HCT116 (cell line): ENCODE data around the gene ATP11B. TPM values are rescaled to one million over a fixed set of nuclear protein-coding genes. Genes with fewer than 3 reads are reported as not detected.

Experiments
- ATAC-seq: fragments of 200-7000 bp; cut with Tn5 transposase; 2 replicates; pipeline ENCODE4 v1.9.1; 2020; ENCODE audit warnings: mild to moderate bottlenecking, moderate library complexity
- BruUV-seq: library from RNA; stranded (reverse); fragments of 400-500 nt; replicated peaks from 2 replicates; lab custom pipeline; 2021; lab: Mats Ljungman, UMichigan
- CTCF ChIA-PET: fragments of 300-600 bp; sonication (Branson Sonifier 250); formaldehyde crosslinking; loops from one replicate; lab custom pipeline; 2021; ENCODE audit warnings: antibody characterized with exemption; lab: Charles Lee
- POLR2A ChIA-PET: fragments of 300-600, 350-600 bp; sonication (Branson Sonifier 250); formaldehyde crosslinking; loops from one replicate; lab custom pipeline; 2021; ENCODE audit warnings: antibody characterized with exemption; lab: Charles Lee
- RAD21 ChIA-PET, 2 experiments: fragments of 300-600 bp; sonication (Branson Sonifier 250); formaldehyde crosslinking; loops; one replicate each; lab custom pipeline; 2023; ENCODE audit warnings: low total read pairs in 2 of 2; ENCODE audit not compliant: uncharacterized antibody in 2 of 2, unreplicated experiment in 2 of 2, low non-redundant PET in 1 of 2; lab: Charles Lee
- DNase-seq: peaks from one replicate; pipeline ENCODE4 v3.0.0-alpha.2; 2010; ENCODE audit warnings: low read depth, low spot score
- H2AFZ ChIP-seq: fragments of 200-600 bp; shearing (Covaris generic), sonication (generic); 2 replicates; pipeline ENCODE4 v1.6.1; 2017; ENCODE audit warnings: low read depth, mixed run types, mixed read lengths, antibody characterized with exemption, low read length; ENCODE audit not compliant: poor library complexity, severe bottlenecking
- H3K27ac ChIP-seq: 2 replicates; pipeline ENCODE4 v1.5.1; 2012; ENCODE audit warnings: low read depth, low read length
- H3K27me3 ChIP-seq: fragments of 200-600 bp; sonication (generic); 2 replicates; pipeline ENCODE4 v1.6.1; 2016; ENCODE audit warnings: mixed run types, low read length, mixed read lengths; ENCODE audit not compliant: insufficient read depth
- H3K36me3 ChIP-seq, 2 experiments: fragments of 200-500 bp in 1 of 2; fragments of 200-600 bp in 1 of 2; sonication (Bioruptor generic) in 1 of 2; sonication (generic) in 1 of 2; 2 replicates each; pipeline versions ENCODE4 v1.5.1 to v1.6.1; 2014 to 2016; ENCODE audit warnings: low read length in 2 of 2, inconsistent platforms in 1 of 2, mixed read lengths in 1 of 2, mixed run types in 1 of 2; ENCODE audit not compliant: insufficient read depth in 2 of 2, control insufficient read depth in 1 of 2
- H3K4me1 ChIP-seq, 2 experiments: fragments of 200-600 bp in 1 of 2; sonication (generic) in 1 of 2; 2 replicates each; pipeline versions ENCODE4 v1.5.1 to v1.6.1; 2012 to 2017; ENCODE audit warnings: low read length in 2 of 2, inconsistent platforms in 1 of 2, mild to moderate bottlenecking in 1 of 2, mixed read lengths in 1 of 2, mixed run types in 1 of 2, moderate library complexity in 1 of 2; ENCODE audit not compliant: insufficient read depth in 2 of 2, control insufficient read depth in 1 of 2
- H3K4me2 ChIP-seq: fragments of 200-600 bp; sonication (generic); 2 replicates; pipeline ENCODE4 v1.6.1; 2017; ENCODE audit warnings: mixed run types, low read length, mixed read lengths
- H3K4me3 ChIP-seq, 2 experiments: fragments of 200-600 bp in 1 of 2; sonication (generic) in 1 of 2; replicated peaks in 1 of 2; 2 replicates each; pipeline ENCODE4 v1.5.1; 2011 to 2016; ENCODE audit warnings: low read length in 2 of 2, control low read depth in 1 of 2, low read depth in 1 of 2, mild to moderate bottlenecking in 1 of 2, mixed read lengths in 1 of 2, mixed run types in 1 of 2
- H3K79me2 ChIP-seq: fragments of 200-600 bp; sonication (generic); 2 replicates; pipeline ENCODE4 v1.6.1; 2017; ENCODE audit warnings: mild to moderate bottlenecking, mixed run types, low read length, moderate library complexity, mixed read lengths; ENCODE audit not compliant: insufficient read depth
- H3K9ac ChIP-seq: fragments of 200-600 bp; sonication (generic); 2 replicates; pipeline ENCODE4 v1.6.1; 2016; ENCODE audit warnings: low read length, mixed read lengths
- H3K9me2 ChIP-seq: fragments of 200-600 bp; sonication (generic), shearing (Covaris generic); 2 replicates; pipeline ENCODE4 v1.6.1; 2017; ENCODE audit warnings: mixed run types, mild to moderate bottlenecking, moderate library complexity; ENCODE audit not compliant: insufficient read depth
- H3K9me3 ChIP-seq, 2 experiments: fragments of 200-500 bp in 1 of 2; fragments of 200-600 bp in 1 of 2; sonication (Bioruptor generic) in 1 of 2; sonication (generic) in 1 of 2; 2 replicates each; pipeline ENCODE4 v1.6.1; 2014 to 2017; ENCODE audit warnings: low read length in 2 of 2, mixed read lengths in 2 of 2, inconsistent platforms in 1 of 2, low read depth in 1 of 2, mild to moderate bottlenecking in 1 of 2, mixed run types in 1 of 2, moderate library complexity in 1 of 2; ENCODE audit not compliant: control insufficient read depth in 1 of 2, insufficient read depth in 1 of 2
- H4K20me1 ChIP-seq: fragments of 200-600 bp; sonication (generic), shearing (Covaris generic); 2 replicates; pipeline ENCODE4 v1.6.1; 2017; ENCODE audit warnings: mixed run types, mild to moderate bottlenecking, moderate library complexity; ENCODE audit not compliant: insufficient read depth
- ATF3 ChIP-seq: IDR thresholded peaks from 2 replicates; pipeline ENCODE4 v1.6.1; 2012
- CBX3 ChIP-seq: IDR thresholded peaks from 2 replicates; pipeline ENCODE4 v1.6.1; 2012; ENCODE audit warnings: low read depth
- CEBPB ChIP-seq: IDR thresholded peaks from 2 replicates; pipeline ENCODE4 v1.6.1; 2012; ENCODE audit warnings: low read depth
- CTCF ChIP-seq, 3 experiments: fragments of 200-600 bp in 1 of 3; sonication (generic) in 1 of 3; IDR thresholded peaks in 2 of 3; conservative IDR thresholded peaks in 1 of 3; 2 replicates each; pipeline ENCODE4 v1.5.1; 2012 to 2017; ENCODE audit warnings: low read depth in 2 of 3, low read length in 2 of 3, antibody characterized with exemption in 1 of 3, borderline replicate concordance in 1 of 3, control low read depth in 1 of 3, mild to moderate bottlenecking in 1 of 3, mixed read lengths in 1 of 3, mixed run types in 1 of 3, moderate library complexity in 1 of 3; ENCODE audit not compliant: insufficient read depth in 1 of 3
- EGR1 ChIP-seq: IDR thresholded peaks from 2 replicates; pipeline ENCODE4 v1.6.1; 2012; ENCODE audit warnings: low read depth
- EZH2 ChIP-seq: fragments of 200-600 bp; sonication (generic); IDR thresholded peaks from 2 replicates; pipeline ENCODE4 v1.6.1; 2017; ENCODE audit warnings: antibody characterized with exemption, mixed run types
- EZH2phosphoT487 ChIP-seq: fragments of 200-600 bp; IDR thresholded peaks from 2 replicates; pipeline ENCODE4 v1.6.1; 2018; ENCODE audit warnings: antibody characterized with exemption, borderline replicate concordance
- FOSL1 ChIP-seq: IDR thresholded peaks from 2 replicates; pipeline ENCODE4 v1.6.1; 2012; ENCODE audit warnings: low read depth
- RAD21 ChIP-seq: IDR thresholded peaks from 2 replicates; pipeline ENCODE4 v1.6.1; 2012; ENCODE audit warnings: low read depth, mild to moderate bottlenecking
- SP1 ChIP-seq: IDR thresholded peaks from 2 replicates; pipeline ENCODE4 v1.6.1; 2012; ENCODE audit warnings: low read depth
- SRF ChIP-seq: IDR thresholded peaks from 2 replicates; pipeline ENCODE4 v1.6.1; 2012; ENCODE audit warnings: low read depth
- YY1 ChIP-seq: IDR thresholded peaks from 2 replicates; pipeline ENCODE4 v1.6.1; 2011; ENCODE audit warnings: low read length, low read depth, moderate library complexity, mild to moderate bottlenecking; ENCODE audit not compliant: insufficient replicate concordance; ENCODE audit errors: extremely low read depth
- intact Hi-C: fragments of 100-400 bp; cut with micrococcal nuclease; formaldehyde crosslinking; loops from 2 replicates; pipeline ENCODE4 v1.10.0; 2022
- total RNA-seq: library from RNA; stranded (reverse); gene quantifications from one replicate; pipeline ENCODE4 v1.2.1, GENCODE V29; 2021; ENCODE audit not compliant: unreplicated experiment

ATP11B gene
- total RNA-seq, 1 experiment from 2014 or later = 53.0 TPM

GRCh38 chr3:182796310-182796709 lies 3.0 kb downstream of the ATP11B start:
- Histone ChIP-seq H4K20me1 (no peaks in the 10 kb centered on the region), H3K4me2 (no peak overlapping the region; the same call in 1 of the 2 replicates), H3K27me3 (no peaks in the 10 kb centered on the region), H3K9me3 (no peaks in the 10 kb centered on the region), H3K4me3 (no peak overlapping the region), H3K27ac (no peak overlapping the region), H3K4me1 (peaks cover 11 to 20% of the 10 kb centered on the region in 2 experiments; a peak in 3 of 4 replicates), H2AFZ (no peak overlapping the region), H3K36me3 (no peaks in the 10 kb centered on the region), H3K9ac (no peak overlapping the region), H3K79me2 (peaks cover 58% of the 10 kb centered on the region), H3K9me2 (no peaks in the 10 kb centered on the region)
- intact Hi-C loops = no loop called here
- TF ChIP-seq SP1 = no peak
- TF ChIP-seq SRF = no peak
- no peak for TF ChIP-seq FOSL1
- no peak for TF ChIP-seq CEBPB
- TF ChIP-seq CBX3 = no peak
- no peak for TF ChIP-seq EZH2phosphoT487
- no peak for TF ChIP-seq EZH2
- TF ChIP-seq RAD21 = no peak
- no peak for TF ChIP-seq EGR1
- TF ChIP-seq YY1 = no peak
- no peak for TF ChIP-seq ATF3
- TF ChIP-seq CTCF (IDR thresholded peaks at IDR 0.05 in 2 of 3, conservative IDR thresholded peaks at IDR 0.05 in 1 of 3; ENCODE audit: borderline replicate concordance in 1 of 3, insufficient read depth in 1 of 3, low read depth in 2 of 3, low read length in 2 of 3) = no peak
- ChIA-PET RAD21 (no interaction called here), CTCF (no interaction called here), POLR2A (no interaction called here)
- DNase-seq = no peak
- no peak for ATAC-seq
- BruUV-seq = no TSS peak
